Measurements from ENCODE around the gene ZNF205. TPM values are rescaled to one million over a fixed set of nuclear protein-coding genes. Genes with fewer than 3 reads are reported as not detected.

ZNF205 gene
- total RNA-seq, 1 donor from 2014 or later: 21.3 TPM

DNA sequence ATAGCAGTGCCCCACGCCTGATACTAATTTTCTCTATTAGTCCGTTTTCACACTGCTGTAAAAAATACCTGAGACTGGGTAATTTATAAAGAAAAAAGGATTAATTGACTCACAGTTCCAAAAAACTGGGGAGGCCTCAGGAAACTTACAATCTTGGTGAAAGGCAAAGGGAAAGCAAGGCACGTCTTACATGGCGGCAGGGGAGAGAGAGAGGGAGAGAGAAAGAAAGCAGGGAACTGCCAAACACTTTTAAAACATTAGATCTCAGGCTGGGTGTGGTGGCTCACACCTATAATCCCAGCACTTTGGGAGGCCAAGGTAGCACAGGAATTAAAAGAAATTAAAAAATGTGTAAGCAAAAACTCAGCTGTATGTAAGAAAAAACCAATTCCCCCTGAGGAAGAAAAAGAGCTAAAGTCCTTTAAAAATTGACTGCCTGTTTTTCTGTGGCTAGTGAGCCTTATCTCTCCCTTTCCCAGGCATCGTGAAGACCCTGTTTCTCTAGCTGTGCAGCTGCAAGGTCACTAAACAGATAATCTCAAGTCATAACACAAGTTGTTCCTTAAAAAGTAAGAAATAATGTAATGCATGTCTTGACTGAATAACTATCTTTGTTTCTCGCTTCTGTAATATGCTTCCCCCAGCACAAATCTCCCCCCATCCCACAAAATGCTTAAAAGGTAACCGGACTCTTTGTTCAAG is 27.3 kb upstream of the ZNF205 start:
- no peak for DNase-seq (ENCODE audit: low read depth, low spot score)

DNA sequence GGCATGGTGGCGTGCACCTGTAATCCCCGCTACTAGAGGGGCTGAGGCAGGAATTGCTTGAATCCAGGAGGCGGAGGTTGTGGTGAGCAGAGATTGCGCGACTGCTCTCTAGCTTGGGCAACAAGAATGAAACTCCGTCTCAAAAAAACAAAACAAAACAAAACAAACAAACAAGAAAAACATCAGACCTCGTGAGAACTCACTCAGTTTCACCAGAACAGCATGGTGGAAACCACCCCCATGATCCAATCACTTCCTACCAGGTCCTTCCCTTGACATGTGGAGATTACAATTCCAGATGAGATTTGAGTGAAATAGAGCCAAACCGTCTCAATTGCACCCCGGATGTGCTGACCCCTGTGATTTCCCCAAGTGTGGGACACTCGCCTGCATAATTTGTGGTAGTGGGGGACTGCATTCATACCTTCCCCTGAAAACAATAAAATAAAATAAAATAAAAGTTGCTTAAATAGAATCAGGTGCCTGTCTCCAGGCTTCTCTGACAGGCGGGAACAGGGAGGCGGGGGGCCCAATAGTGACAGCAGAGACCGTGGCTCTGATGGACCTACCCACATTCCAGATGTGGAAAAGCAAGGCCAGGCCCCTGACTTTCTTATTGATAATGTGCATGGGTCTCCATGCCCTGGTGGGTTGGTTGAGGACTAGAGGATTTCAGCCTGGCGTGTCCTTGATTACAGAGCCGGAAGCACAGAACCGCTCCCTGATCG is 26.4 kb upstream of the ZNF205 start:
- DNase-seq (ENCODE audit: low read depth, low spot score): no peak

DNA sequence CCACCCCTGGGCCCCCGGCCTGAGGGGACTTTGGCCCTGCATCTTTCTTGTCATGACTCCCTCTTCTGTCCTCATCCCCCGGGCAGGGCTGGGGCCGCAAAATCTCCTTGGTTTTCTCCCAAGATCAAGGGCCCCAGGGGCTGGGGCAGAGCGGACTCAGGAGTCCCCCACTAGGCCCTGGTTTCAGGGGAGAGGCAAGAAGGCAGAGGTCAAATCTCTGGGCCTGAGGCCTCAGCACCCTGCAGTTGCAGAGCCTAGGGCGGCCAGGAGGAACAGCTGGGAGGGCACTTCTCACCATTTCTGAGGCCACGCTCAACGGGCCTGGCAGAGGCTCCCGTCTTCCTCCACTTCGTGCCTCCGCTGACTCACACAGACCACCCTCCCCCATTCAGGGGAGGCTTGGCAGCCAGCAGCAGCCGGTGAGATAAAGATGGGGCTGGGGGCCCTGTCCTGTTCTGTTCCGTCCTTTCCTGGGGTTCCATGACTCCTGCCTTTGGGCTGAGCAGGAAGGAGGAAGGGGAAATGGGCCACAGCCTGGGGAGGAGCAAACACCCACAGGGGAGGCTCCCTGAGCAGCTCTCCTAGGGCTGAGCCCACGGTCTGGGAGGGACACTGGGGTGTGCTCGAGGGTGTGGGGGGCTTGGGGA is 25.7 kb upstream of the ZNF205 start:
- no peak for DNase-seq (ENCODE audit: low read depth, low spot score)

DNA sequence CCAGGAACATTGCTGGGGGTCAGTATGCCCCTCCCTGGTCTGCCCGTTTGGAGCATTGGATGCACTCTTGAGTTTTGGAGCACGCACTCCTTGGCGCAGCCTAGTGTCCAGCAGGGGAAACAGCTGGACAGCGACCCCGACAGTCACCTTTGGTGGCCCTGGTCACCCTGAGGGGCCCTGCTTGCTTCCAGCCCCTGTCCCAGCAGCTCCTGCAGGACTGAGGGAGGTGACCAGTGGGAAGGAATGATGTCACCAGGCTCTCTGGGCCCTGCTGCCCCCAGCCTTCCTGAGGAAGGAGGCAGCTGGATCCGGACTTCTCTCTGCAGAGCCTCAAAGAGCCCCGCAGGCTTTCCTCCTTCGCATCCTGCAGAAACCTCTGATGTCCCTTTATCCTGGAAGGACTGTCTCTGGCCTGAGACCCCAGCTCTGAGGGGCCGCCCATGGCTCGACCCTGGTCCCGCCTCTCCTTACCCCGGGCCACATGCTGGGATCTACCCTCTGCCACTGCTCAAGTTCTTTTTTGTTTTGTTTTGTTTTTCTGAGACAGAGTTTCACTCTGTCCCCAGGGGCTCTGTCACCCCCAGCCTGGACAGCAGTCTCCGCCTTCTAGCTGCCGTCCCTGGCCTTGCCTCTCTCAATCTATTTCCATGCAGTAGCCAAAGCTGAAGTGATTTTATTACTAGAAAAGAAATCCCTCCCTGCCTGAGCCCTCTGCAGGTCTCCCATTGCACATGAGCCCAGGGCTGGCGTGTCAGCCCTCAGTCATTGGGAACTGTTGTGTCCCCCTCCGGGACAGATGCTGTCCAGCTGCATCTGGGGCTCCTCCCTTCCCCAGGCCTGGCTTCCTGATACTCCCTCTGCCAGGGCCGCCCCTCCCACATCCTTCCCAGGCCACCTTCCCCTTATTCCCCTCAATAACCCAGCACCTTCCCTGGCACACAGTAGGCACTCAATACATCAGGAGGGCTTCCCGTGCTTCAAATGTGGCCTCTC is 24.8 kb upstream of the ZNF205 start:
- peak; percentile 78 for DNase-seq (ENCODE audit: low read depth, low spot score)

DNA sequence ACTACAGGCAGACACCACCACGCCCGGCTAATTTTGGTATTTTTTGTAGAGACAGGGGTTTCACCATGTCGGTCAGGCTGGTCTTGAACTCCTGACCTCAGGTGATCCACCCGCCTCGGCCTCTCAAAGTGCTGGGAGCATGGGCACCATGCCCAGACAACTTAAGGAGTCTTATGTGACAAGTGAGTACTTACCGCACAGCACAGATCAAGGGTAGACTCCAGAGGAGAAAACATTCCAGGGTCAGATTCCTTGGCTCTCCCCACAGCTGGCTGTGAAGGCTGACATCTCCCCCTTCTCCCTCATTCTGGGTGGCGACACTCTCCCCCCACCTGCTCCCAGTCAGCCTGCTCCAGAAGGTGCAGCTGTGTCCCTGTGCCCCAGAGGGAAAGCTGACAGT is 23.9 kb upstream of the ZNF205 start:
- DNase-seq (ENCODE audit: low read depth, low spot score): no peak

DNA sequence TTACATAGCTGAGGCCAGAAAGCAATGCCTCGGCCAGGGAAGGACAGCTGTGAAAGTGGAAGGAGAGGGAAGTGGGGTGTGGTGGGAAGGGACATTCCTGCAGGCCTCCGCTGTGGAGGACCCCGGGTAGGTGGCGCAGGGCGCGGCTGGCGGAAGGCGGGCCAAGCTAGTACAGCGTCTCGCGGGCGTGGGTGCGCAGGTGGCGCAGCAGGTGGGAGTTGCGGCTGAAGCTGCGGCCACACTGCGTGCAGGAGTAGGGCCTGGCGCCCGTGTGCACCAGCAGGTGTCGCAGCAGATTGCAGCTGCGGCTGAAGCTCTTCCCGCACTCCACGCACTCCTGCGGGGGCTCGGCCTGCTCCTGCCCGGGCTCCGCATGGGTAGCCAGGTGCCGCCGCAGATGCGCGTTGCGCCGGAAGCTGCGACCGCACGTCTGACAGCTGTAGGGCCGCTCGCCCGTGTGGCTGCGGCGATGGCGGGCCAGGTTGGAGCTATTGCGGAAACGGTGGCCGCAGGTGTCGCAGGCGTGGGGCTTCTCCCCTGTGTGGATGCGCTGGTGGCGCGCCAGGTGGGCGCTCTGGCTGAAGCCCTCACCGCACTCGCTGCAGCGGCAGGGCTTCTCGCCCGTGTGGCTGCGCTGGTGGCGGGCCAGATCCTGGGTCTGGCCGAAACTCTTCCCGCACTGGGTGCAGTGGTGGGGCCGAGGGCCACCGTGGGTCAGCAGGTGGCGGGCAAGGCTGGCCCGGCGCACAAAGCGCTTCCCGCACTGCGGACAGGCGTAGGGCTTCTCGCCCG is 23.3 kb upstream of the ZNF205 start:
- no peak for DNase-seq (ENCODE audit: low read depth, low spot score)

DNA sequence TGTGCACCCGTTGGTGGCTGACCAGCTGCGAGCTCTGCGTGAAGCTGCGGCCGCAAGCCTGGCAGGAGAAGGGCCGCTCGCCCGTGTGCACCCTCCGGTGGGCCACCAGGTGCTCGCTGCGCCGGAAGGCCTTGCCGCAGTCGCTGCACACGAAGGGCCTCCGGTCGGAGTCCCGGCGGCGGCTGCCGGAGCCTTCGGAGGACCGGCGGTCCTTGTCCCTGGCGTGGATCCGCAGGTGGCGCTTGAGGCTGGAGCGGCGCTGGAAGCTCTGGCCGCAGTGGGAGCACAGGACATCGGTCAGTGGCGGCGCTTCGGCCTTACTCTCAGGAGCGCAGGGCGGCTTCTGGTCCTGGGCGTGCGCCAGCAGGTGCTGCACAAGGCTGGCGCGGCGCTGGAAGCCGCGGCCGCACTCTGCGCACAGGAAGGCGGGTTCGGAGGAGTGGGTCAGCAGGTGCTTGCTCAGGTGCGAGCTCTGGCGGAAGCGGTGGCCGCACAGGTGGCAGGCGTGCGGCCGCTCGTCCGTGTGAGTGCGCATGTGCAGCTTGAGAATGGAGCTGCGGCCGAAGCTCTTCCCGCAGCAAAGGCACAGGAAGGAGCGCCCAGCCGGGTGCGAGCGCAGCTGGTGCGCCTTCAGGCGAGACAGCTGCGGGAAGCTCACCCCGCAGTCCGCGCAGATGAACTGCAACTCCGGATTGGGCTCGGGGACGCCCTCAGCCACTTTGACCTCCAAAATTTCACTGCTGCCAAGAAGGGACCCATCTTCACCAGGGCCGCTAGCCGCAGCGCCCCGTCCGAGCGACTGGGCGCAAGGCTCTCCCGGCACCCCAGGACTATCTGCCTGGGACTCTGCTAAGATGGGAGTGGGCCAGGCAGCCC is 22.4 kb upstream of the ZNF205 start:
- no peak for DNase-seq (ENCODE audit: low read depth, low spot score)

DNA sequence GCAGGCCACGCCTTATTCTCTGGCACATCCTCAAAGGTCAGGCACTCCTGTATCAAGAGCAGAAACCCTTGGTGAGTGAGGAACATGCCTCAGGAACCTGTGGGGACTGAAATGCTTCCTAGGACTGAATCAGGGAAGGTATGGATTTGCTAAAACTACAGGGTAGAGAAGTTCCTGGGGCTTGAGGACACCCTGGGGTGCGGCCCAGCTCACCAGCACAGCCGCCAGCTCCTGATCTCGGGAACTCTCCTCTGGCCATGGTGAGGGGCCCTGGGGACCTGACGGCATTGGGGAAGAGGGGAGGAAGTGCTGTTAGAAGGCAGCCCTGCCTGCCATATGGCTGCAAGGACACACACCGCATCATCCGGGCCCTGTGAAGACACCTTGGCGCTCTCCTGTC is 20.8 kb upstream of the ZNF205 start:
- DNase-seq (ENCODE audit: low read depth, low spot score): no peak

DNA sequence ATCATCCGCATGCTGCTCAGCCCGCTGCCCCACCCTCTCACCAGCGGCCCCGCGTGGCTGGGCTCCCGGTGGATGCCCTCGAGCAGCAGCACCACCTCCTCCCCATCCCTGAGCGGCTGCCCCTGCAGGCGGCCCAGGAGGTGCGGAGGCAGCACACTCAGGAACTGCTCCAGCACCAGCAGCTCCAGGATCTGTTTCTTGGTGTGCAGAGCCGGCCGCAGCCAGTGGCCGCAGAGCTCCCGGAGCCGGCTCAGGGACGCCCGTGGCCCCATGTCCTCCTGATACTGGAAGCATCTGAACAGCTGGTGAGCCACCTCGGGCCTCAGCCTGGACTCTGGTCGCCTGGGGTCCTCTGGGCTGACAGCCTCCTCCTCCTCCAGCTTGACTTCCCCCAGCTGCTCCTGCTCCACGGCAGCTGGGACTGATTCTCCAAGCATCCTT is 19.9 kb upstream of the ZNF205 start:
- DNase-seq (ENCODE audit: low read depth, low spot score): no peak

DNA sequence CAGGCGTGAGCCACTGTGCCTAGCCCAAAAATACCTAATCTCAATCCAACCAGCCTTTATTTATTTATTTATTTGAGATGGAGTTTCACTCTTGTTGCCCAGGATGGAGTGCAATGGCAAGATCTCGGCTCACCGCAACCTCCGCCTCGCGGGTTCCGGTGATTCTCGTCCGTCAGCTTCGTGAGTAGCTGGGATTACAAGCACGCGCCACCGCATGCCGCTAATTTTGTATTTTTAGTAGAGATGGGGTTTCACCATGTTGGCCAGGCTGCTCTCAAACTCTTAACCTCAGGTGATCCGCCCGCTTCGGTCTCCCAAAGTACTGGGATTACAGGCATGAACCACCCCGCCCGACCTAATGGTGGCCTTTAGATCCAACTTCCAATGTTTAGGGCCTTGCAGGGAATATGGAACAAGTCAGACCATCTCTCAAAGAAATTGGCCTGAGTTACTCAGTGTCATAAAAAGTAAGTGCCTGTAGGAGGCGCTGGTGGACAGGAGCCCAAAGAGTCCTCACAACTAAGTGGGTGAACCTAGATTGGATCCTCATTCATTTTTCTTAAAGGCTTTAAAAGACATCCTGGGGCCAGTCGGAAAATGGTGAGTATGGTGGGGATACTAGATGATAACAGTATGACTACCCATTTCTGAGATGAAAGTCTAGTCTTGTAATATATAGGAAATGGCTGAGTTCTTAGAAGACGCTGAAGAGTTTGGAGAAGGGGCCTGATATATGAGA is 17.9 kb upstream of the ZNF205 start:
- DNase-seq (ENCODE audit: low read depth, low spot score): no peak

DNA sequence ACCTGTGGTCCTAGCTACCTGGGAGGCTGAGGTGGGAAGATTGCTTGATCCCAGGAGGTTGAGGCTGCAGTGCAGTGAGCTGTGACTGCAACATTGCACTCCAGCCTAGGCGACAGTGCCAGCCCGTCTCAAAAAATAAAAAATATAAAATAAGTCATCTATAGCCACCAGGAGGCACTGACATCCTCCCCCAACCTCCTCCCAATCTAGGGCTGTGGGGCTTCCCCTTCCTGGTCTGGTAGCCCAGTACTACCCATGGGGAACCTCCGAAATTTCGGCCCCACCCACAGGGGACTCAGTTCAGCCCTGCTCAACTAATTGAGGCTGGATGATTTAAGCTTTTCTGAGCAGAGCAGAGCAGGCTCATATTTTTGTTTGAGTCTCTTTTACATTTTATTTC is 16.5 kb upstream of the ZNF205 start:
- no peak for DNase-seq (ENCODE audit: low read depth, low spot score)

DNA sequence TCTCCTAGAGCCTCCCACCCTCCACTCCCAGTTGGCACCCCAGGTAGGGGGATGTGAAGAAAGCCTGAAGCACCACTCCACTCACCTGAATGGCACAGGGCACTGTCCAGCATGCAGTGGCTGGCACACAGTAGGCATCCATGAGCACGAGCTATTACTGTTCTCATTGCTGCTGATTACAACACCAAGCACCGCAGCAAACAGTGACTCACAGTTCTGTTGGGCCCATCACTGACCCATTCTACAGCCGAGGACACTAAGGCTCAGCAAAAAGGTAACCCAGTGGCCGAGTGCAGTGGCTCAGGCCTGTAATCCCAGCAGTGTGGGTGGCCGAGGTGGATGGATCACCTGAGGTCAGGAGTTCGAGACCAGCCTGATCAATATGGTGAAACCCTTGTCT is 16.0 kb upstream of the ZNF205 start:
- no peak for DNase-seq (ENCODE audit: low read depth, low spot score)

DNA sequence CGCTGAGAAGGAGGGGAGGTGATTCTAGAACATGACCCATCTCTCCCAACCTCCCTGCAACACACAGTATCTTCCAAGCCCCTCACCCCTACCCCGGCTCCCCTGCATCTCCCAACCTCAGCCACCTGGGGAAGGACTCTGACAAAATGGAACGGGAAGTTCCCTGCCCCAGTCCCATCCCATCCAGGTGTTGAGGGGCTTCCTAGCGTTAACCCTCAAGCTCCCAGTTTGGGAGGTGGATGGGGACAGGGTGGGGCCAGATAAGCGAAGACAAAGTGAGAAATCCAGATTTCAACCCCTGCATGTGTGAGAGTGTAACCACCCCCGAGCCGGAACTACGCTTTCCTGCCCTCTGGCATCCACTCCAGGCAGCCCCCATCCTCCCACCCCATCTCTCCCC is 15.1 kb upstream of the ZNF205 start:
- no peak for DNase-seq (ENCODE audit: low read depth, low spot score)

DNA sequence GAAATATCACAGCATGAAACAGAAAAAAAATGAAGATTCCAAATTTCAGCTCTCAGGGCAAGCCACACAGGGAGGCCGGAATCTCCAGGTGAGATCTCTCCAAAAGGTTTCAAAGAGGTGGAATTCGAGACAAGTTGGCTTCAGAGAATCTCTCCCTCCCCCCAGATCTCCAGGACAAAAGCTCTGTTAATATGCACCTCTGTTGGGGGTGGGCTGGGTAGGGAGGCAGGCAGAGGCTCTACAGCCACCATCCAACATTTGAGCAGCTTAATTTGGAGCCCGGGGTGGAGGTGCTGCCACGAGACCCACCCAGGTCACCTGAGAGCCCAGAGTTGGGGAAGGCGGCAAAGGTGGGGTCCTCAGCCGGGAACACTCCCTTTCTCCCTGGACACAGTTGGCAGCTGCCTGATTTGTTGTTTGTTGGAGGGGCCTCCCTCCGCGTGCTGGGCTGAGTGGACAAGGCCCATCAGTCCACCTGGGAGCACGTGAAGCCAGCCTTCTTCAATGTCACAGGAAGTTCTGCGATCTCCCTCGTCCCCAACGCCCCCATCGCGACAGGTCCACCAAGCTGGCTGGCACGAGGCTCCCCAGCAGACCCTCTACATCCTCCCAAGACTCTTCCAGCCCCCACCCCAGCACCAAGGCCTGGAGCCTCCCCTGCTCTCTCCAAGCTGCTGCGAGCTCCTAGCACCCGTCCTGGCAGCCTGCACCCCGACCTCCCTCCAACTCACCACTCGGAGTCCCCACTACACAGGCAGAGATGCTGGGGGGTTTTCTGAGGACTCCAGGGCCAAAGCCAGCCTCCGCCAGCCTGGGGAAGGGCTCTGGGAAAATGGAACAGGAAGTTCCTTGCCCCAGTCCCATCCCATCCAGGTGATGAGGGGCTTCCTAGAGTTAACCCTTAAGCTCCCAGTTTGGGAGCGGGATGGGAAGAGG is 13.7 kb upstream of the ZNF205 start, which contains the start of gene ZSCAN10:
TSS of gene ZSCAN10 (minus strand) at position 836 of the 936 bp plus-strand sequence. CDS start 6,357 bp downstream, outside the sequence.
- DNase-seq (ENCODE audit: low read depth, low spot score): no peak

DNA sequence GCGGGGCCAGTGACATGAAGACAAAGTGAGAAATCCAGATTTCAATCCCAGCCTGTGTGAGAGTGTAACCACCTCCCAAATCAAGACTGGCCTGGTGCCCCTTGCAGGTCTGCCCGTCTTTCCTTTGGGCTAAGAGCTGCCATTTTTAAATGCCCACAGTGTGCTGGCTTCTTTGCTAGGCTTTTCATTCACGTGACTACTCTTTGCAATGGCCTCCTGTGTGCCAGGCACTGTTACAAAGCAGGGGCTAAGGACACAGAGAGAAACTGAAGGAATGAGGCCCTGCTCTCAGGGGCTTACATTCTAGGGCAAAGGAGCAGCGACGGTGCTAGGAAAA is 13.0 kb upstream of the ZNF205 start:
- DNase-seq (ENCODE audit: low read depth, low spot score): no peak

DNA sequence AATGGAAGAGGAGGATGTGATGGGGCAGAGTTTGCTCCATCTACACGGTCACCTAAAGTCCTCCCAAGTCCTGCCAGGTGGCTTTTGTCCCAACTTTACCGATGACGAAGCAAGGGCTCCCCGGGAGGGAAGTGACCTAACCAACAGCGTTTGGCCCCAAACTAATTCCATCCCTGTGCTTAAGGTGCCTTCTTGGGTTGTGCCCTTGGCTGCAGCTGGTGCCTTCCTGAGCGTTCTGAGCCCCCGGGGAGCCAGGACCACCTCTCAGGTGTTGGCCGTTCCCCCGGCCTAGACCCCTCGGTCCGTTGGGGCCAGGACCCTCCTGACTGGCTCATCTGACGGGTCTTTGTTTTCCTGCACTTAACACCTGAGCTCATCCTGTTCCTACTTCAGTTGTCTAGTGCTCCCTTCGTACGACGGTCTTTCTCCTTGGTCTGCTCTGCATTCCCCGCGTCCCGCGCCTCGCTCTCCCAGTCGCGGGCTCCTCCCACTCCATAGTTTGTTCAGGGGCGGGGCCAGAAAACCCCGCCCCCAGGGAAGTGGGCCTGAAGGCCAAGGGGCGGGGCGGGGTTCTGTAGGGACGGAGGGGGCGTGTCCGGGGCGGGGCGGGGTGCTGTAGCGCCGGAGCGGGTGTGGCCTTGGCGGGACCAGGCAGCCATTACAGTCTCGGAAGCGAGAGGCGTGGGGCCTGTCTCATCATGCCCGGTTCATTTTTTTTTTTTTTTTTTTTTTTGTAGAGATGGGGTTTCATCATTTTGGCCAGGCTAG is 12.5 kb upstream of the ZNF205 start:
- DNase-seq (ENCODE audit: low read depth, low spot score): no peak

All from pulmonary artery endothelial cell (primary cell).